Measurements from ENCODE around the gene ZNF140. TPM values are rescaled to one million over a fixed set of nuclear protein-coding genes. Genes with fewer than 3 reads are reported as not detected.

The ZNF140 gene
- total RNA-seq, 1 donor from 2014 or later, result 33.4 TPM

DNA sequence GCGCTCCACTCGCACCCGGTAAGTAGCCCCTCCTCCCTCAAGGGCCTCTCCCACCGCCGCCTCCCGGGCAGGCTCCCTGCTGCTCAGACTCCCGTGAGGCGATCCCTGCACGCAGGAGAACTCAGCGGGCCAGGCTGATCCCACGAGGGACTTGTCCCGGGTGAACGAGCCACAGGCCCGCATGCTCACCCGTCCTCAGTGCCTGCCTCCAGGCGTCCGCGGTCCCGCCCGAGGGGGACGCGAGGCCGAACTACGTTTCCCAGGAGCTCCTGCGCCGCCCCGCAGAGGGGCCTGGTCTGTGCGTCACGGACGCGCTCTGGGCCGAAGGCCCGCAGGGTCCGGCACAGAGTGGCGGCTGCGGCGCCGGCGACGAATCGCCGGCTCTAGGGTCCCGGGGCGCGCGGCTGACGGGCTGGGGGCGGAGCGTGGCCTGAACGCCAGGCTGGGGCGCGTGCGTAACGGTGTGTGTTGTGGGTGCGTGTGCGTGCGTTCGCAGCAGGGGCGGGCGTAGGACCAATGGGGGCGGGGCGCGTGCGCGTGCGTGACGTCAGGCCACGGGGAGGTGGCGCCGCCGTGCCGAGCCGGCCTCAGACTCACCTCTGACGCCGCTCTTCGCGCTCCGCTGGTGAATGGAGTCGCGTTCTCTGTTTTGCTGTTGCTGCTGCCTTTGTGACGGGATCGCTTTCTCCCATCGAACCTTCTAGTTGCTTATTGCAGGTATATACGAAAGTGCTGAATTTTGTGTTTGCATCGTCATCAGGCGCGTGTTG, 49.5 kb downstream of the ZNF140 start, which contains the start of the genes ZNF10 and ZNF891:
Gene ZNF10 (plus strand): TSS at position 590 of the 770 bp plus-strand sequence. CDS start 13,866 bp downstream, outside the sequence.
Gene ZNF891 (minus strand): TSS at position 237 of the 770 bp plus-strand sequence. CDS start 8,356 bp downstream, outside the sequence.
- peak; percentile 92 to 98 for DNase-seq (ENCODE audit: low read depth in 2 of 2)

DNA sequence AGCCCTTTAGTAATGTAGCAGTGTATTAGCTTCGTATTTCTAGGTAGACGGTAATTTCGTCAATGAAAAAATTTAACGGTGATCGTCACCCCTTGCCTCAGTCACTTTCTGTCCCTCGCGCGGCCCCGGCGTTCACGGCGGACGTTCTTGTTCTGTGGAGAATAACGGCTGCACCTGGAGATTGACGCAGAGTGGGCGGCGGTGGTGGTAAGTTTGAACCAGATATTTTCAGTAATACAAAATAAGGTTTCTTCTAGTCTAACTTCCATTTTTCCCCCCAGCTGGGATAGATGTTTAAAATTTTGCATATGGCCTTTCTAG, 50.0 kb downstream of the ZNF140 start:
- no peak for DNase-seq (ENCODE audit: low read depth in 2 of 2)

DNA sequence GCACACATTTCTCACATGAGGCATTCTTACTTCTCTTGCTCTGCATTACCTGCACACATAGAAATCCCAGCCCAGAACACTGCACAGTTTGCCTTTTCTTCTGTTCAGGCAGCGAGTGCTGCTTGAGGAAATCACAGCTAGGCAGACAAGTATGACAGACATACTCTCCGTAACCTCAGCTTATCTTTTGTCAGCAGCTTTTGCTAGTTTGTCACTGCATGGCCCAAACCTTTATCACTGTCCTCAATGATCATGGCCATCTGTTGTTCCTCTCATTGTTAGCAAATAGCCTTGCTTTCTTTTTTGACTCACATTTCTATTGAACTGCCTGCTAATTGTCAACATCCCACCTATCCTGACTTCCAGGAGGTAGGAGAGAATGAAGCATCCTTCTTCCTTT, 55.0 kb downstream of the ZNF140 start:
- no peak for DNase-seq (ENCODE audit: low read depth in 2 of 2)

DNA sequence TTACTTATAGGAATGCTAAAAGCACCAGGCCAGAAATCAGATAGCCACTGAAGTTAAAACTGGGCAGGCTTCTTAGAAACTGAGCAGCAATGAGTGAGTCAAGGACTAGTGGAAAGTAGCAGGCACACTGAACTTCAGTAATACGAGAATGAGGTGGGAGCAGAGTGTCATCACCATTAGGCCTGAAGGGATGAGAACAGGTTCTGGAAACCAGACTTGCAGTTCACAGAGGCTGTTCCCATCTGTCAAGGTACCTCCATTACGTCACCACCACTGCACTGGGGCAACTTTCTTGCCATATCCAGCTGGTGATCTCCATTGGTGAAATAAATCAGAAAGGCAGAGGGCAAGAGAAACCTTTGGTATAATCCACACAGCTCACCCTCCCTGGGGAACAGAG, 65.3 kb downstream of the ZNF140 start:
- DNase-seq (ENCODE audit: low read depth in 2 of 2), result no peak

DNA sequence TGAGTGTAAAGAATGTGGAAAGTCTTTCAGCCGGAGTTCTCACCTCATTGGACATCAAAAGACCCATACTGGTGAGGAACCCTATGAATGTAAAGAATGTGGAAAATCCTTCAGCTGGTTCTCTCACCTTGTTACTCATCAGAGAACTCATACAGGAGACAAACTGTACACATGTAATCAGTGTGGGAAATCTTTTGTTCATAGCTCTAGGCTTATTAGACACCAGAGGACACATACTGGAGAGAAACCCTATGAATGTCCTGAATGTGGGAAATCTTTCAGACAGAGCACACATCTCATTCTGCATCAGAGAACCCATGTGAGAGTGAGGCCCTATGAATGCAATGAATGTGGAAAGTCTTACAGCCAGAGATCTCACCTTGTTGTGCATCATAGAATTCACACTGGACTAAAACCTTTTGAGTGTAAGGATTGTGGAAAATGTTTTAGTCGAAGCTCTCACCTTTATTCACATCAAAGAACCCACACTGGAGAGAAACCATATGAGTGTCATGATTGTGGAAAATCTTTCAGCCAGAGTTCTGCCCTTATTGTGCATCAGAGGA, 75.5 kb downstream of the ZNF140 start:
- DNase-seq (ENCODE audit: low read depth in 2 of 2), result no peak

Other genes with a start within 250 kb of the ZNF140 start
- 32.6 and 38.3 TPM in 2 replicates for gene CHFR, start 193.3 kb upstream of the ZNF140 start, total RNA-seq
- 3.2 and 3.8 TPM in 2 replicates for gene ZNF605, start 124.6 kb upstream of the ZNF140 start, total RNA-seq
- gene ZNF26, start 94.6 kb upstream of the ZNF140 start, total RNA-seq, result 7.2 and 11.4 TPM in 2 replicates
- 14.4 and 23.0 TPM in 2 replicates for gene ZNF84, start 43.4 kb upstream of the ZNF140 start, total RNA-seq
- gene ZNF891, start 49.4 kb downstream of the ZNF140 start, total RNA-seq, result 0.51 TPM in 2 replicates
- gene ZNF10, start 49.7 kb downstream of the ZNF140 start, total RNA-seq, result 4.7 and 8.1 TPM in 2 replicates
- 22.3 and 34.5 TPM in 2 replicates for gene ZNF268, start 100.6 kb downstream of the ZNF140 start, total RNA-seq
- not detected in 2 replicates for gene ANHX, start 155.0 kb downstream of the ZNF140 start, total RNA-seq

All from dermis microvascular lymphatic vessel endothelial cell (primary cell).